ENCODE data around the gene ASPN.

ASPN gene

DNA sequence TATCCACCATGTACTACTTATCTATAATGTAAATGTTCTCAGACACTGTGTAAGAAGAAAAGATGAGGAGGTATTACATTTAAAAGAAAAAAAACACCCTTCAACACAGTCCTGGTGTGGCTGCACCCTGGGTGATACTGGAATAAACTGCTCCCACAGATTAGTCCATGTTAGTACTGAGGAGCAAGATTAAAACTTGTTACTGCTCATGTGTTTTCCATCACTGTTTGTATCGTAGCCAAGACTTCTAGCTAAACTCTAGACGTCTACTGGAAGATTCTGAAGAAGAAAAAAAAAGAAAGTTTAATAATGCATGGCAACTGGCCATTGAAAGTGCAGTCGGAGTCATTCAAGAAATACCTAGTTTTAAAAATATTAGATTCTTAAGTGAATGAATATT is at the start of gene ASPN:
Gene ASPN, minus strand, starts transcription at position 178 of the 400 bp plus-strand sequence.
- in situ Hi-C loops (cut with MboI; ENCODE audit: low sequenced_read_pairs): no loop called here

DNA sequence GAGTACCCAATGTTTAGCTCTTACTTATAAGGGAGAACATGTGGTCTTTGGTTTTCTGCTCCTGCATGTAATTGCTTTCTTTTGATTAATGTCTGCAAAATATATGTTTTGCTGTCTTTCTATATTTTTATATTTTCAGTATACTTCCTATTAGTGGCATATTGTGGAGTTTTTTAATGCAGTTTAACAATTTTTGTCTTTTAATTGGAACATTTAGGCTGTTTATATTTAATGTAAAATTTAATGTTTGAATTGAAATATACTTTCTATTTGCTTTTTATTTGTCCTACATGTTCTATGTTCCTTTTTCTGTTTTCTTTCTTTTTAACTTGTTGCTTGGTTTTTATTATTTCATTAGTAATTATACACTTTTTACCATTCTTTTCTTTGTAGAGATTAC is 48.6 kb upstream of the ASPN start:
- in situ Hi-C loops (cut with MboI; ENCODE audit: low sequenced_read_pairs): no loop called here

DNA sequence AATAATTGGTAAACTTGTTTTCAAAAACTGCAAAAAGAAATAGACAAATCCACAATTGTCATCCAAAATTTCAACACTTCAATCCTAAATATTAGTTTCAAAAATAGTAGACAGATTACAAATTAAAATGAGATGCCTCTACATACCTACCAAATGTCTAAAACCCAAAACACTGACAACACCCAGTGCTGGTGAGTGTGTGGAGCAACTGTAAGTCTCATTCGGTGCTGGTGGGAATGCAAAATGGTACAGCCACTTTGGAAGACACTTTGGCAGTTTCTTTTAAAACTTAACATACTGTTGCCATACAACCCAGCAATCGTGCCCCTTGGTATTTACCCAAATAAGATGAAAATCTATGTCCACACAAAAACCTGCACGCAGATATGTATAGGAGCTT is 46.8 kb upstream of the ASPN start:
- in situ Hi-C loops (cut with MboI; ENCODE audit: low sequenced_read_pairs): no loop called here

- in situ Hi-C loops (cut with MboI; ENCODE audit: low sequenced_read_pairs): no loop called here
These were observed 46.2 kb upstream of the ASPN start for GRCh38 chr9:92528522-92528849.

GRCh38 chr9:92527832-92528521 is 45.7 kb upstream of the ASPN start:
- in situ Hi-C loops (cut with MboI; ENCODE audit: low sequenced_read_pairs): no loop called here

DNA sequence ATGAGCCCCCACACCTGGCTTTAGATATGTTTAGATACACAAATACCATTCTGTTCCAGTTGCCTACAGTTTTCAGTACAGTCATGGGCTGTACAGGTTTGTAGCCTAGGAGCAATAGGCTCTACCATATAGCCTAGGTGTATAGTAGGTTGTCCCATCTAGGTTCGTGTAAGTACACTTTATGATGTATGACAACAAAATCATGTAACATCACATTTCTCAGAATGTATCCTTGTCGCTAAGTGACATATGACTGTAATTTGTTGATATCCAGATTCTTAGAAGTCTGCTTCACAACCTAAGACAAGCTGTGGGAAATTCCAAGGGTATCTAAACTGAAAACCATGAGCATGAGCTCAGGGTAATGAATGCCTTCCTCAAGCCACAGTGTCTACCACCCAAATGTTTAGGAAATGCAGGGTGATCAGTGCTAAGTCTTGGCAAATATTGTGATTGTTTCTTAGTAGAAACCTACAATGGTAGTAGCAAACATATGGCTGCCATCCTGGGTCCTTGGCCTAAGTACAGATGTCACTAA is 45.1 kb upstream of the ASPN start:
- in situ Hi-C loops (cut with MboI; ENCODE audit: low sequenced_read_pairs): no loop called here

GRCh38 chr9:92525306-92525705 is 43.0 kb upstream of the ASPN start:
- in situ Hi-C loops (cut with MboI; ENCODE audit: low sequenced_read_pairs): no loop called here

- in situ Hi-C loops (cut with MboI; ENCODE audit: low sequenced_read_pairs): no loop called here
These were observed 42.6 kb upstream of the ASPN start for GRCh38 chr9:92524881-92525280.

DNA sequence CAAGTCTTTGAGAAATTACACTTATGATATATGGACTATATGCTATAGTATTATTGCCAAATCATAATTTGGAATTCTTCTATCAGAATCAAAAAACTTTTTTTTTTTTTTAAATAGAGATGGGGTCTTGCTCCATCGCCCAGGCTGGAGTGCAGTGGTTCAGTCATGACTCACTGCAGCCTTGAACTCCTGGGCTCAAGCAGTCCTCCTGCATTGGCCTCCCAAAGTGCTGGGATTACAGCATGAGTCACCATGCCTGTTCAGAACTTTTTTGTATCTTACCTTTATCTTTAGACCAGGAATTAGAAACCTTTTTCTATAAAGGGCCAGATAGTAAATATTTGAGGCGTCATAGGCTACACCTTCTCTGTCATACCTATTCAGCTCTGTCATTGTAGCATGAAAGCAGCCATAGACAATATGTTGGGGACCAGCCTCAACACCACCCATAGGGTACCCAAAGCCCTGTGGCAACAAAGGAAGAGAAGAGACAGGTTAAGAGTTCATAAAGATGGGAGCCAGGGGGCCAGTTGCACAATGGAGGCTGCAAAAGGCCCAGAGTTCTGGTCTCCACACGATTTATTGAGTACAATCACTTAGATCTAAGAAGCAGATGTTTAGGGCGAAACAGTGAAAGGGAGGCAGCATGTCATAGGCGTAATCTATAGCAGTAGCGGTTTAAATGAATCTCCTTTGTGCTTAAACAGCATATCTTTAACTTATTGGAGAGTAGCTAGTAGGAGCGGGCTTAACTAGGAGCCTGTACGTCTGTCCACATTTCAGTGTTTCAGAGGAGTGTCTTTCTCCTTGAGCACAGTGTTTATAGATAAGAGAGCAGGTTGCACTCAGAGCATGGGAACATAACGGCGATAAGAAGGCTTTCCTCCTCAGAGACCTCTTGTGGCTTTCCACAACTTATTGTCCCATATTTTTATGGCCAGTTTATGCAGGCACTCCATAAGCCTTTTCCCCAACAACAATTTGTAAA is 41.0 kb upstream of the ASPN start:
- in situ Hi-C loops (cut with MboI; ENCODE audit: low sequenced_read_pairs): no loop called here

DNA sequence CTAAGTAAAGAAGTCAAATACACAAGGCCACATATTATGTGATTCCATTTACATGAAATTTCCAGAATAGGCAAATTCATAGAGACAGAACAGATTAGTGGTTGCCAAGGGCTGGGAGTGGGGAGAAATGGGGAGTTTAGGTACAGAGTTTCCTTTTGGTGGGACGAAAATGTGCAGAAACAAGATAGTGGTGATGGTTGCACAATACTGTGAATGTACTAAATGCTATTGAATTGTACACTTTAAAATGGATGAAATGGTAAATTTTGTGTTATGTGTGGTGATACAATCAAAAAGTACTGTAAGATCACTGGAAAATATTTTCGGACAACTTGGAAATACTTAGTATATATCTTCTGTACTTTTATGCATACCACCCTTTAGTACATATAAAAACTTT is 38.5 kb upstream of the ASPN start:
- in situ Hi-C loops (cut with MboI; ENCODE audit: low sequenced_read_pairs): no loop called here

- in situ Hi-C loops (cut with MboI; ENCODE audit: low sequenced_read_pairs): no loop called here
These were observed 35.9 kb upstream of the ASPN start for GRCh38 chr9:92518199-92518598.

DNA sequence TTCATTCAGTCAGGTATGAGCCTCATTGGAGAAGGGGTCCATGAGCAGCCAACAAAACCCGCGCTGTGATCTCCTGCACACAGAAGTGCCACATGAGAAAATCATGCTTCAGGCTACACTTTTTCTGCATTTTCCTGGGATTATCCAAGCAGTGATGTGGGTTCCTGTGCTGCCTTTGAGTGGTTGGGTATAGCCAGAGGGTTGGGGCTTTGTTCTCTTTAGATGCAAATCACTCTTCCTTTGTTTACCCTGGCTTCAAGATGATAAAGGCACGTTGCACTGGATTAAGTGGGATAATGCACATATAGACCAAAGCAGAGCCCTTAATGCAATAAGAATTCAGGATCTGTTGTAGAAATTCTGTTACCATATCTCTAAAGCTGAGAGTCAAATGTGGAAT is 34.7 kb upstream of the ASPN start:
- in situ Hi-C loops (cut with MboI; ENCODE audit: low sequenced_read_pairs): no loop called here

DNA sequence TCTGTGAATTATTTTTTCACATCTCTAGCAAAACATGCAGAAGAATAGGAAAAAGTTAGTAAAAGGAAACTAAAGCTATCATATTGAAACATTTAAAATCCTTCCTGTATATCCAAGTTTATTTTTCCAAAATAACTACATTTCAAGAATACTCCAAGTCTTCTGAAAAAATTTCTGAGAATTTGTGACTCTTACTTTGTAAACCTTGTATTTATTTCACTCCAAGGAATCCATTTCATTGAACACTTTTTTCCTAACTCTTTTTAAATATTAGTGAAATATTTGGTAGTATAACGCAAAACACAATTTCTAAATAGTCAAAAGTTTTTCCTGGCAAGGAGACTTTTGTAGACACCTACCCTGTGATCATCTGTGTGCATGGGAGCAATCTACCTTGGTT is 34.2 kb upstream of the ASPN start:
- in situ Hi-C loops (cut with MboI; ENCODE audit: low sequenced_read_pairs): no loop called here

DNA sequence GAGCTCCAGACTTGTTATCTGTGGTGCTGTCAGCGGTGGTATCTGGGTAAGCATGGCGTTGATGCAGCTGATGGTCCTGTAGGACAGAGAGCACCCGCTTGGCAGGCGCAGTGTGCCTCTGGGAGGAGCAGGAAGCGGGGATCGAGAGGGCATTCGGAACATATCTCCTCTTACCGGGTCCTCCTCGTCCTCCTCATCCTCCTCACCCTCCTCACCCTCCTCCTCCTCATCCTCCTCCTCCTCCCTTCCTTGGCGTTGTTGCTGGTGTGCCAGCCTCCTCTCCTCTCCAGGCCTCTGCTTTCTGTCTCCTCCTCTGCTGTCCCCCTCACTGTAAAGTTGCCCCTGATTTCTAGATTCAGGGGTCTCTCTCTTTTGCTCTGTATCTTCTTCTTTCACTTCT is 32.3 kb upstream of the ASPN start:
- in situ Hi-C loops (cut with MboI; ENCODE audit: low sequenced_read_pairs): no loop called here

DNA sequence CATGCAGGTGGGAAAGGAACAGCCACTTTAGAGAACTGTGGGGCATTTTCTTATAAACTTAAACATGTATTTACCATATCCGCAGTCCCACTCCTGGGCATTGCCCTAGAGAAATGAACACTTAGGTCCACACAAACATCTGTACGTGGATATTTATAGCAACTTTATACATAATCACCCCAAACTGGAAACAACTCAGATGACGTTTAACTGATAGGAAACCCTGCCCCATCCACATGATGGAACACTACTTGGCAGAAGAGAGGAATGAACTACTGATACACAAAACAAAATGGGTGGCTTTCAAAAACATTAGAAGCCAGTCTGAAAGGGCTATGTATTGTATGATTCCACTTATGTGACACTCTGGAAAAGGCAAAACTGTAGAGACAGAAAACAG is 31.0 kb upstream of the ASPN start:
- in situ Hi-C loops (cut with MboI; ENCODE audit: low sequenced_read_pairs): no loop called here

DNA sequence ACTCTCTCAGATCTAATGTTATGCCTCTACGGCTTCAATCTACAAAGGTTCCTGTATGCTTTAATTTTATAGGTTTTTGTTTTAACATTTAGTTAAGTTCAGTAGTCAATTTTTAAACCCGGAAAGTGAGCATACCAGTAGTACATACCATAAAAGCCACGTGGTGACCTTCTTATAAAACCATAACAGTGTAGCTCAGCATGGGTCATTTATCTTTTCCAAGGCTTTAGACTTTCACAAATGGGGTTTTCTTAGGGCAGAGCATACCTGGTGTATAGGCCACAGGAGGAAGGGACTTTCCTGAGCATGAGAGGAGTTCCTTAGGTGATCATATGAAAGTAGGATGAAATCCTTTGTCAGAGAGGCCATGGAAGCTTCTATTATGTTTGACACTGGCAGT is 30.3 kb upstream of the ASPN start:
- in situ Hi-C loops (cut with MboI; ENCODE audit: low sequenced_read_pairs): no loop called here

- in situ Hi-C loops (cut with MboI; ENCODE audit: low sequenced_read_pairs): no loop called here
These were observed 28.4 kb upstream of the ASPN start for GRCh38 chr9:92510747-92511146.

DNA sequence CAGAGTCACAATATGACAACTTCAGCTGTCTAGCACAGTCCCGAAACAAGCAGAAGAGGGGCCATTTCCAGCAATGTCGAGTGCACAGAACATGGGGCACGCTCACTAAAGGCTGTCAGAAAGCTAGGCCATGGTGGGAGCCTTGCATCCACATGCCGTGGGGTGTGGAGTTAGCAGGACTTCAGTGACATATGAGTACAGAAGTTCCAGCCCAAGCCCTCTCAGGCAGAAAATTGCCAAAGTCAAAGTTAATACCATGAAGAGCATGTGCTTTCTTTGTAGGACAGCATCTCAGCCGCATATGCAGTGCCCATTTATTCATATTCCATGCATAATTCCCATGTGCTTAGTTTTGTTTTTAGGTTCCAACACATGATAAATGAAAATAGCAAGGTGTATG is 26.7 kb upstream of the ASPN start:
- in situ Hi-C loops (cut with MboI; ENCODE audit: low sequenced_read_pairs): no loop called here

GRCh38 chr9:92508018-92508820 is 25.9 kb upstream of the ASPN start:
- in situ Hi-C loops (cut with MboI; ENCODE audit: low sequenced_read_pairs): no loop called here

- in situ Hi-C loops (cut with MboI; ENCODE audit: low sequenced_read_pairs): no loop called here
These were observed 25.2 kb upstream of the ASPN start for GRCh38 chr9:92507496-92507895.

- in situ Hi-C loops (cut with MboI; ENCODE audit: low sequenced_read_pairs): no loop called here
These were observed 24.7 kb upstream of the ASPN start for GRCh38 chr9:92507005-92507404.
